K562 (cell line): Measurements from ENCODE around the gene SHB. TPM values are rescaled to one million over a fixed set of nuclear protein-coding genes. Genes with fewer than 3 reads are reported as not detected.
A peak's percentile ranks its signal among the peaks of the same experiment; 100 is the strongest.

Source experiments
- CCNT2 ChIP-seq: IDR thresholded peaks from 2 replicates; pipeline ENCODE4 v1.6.1; 2011; ENCODE audit warnings: borderline replicate concordance, low read depth, mild to moderate bottlenecking, moderate library complexity, mixed read lengths, low read length; ENCODE audit not compliant: insufficient read length; ENCODE audit errors: extremely low read depth
- CXXC5 ChIP-seq: fragments of 250-450 bp; sonication (Bioruptor Pico); IDR thresholded peaks from 2 replicates; pipeline ENCODE4 v1.8.0; 2022; ENCODE audit warnings: inconsistent platforms, mild to moderate bottlenecking, moderate library complexity
- DMBX1 ChIP-seq: fragments of 250-450 bp; sonication (Bioruptor Pico); IDR thresholded peaks from 2 replicates; pipeline ENCODE4 v1.8.0; 2022; ENCODE audit warnings: inconsistent platforms, mild to moderate bottlenecking, moderate library complexity, borderline replicate concordance
- E2F3 ChIP-seq: fragments of 250-450 bp; sonication (Bioruptor Pico); IDR thresholded peaks from 2 replicates; pipeline ENCODE4 v1.4.0; 2020; ENCODE audit warnings: mild to moderate bottlenecking
- FOS ChIP-seq: IDR thresholded peaks from 3 replicates; pipeline ENCODE4 v1.6.1; 2011; ENCODE audit not compliant: insufficient read length; ENCODE audit errors: extremely low read depth
- GABPB2 ChIP-seq: fragments of 250-450 bp; sonication (Bioruptor Pico); conservative IDR thresholded peaks from 2 replicates; pipeline ENCODE4 v1.5.1; 2021; ENCODE audit warnings: mild to moderate bottlenecking
- GATAD2A ChIP-seq: fragments of 450-650 bp; IDR thresholded peaks from 2 replicates; pipeline ENCODE4 v1.6.1; 2017
- KHSRP ChIP-seq: fragments of 450-650 bp; IDR thresholded peaks from 2 replicates; pipeline ENCODE4 v1.6.1; 2017
- MECOM ChIP-seq: fragments of 250-450 bp; sonication (Bioruptor Pico); IDR thresholded peaks from 2 replicates; pipeline ENCODE4 v1.8.0; 2022; ENCODE audit warnings: inconsistent platforms
- MEIS2 ChIP-seq: fragments of 450-650 bp; IDR thresholded peaks from 2 replicates; pipeline ENCODE4 v1.6.1; 2014; ENCODE audit warnings: mild to moderate bottlenecking; ENCODE audit not compliant: partially characterized antibody
- NR2F6 ChIP-seq: fragments of 450-650 bp; formaldehyde crosslinking; IDR thresholded peaks from 2 replicates; pipeline ENCODE4 v1.4.0; 2020; ENCODE audit warnings: mild to moderate bottlenecking
- NR3C1 ChIP-seq: sonication (generic); formaldehyde crosslinking; IDR thresholded peaks from 2 replicates; pipeline ENCODE4 v1.8.1; 2022; ENCODE audit warnings: missing genetic modification reagents
- PHF8 ChIP-seq: fragments of 200-600 bp; sonication (generic); IDR thresholded peaks from 2 replicates; pipeline ENCODE4 v1.6.1; 2012; ENCODE audit warnings: mixed run types, mild to moderate bottlenecking, inconsistent platforms, low read length, moderate library complexity, borderline replicate concordance
- POLR2G ChIP-seq: fragments of 200-400 bp; formaldehyde crosslinking; IDR thresholded peaks from 2 replicates; pipeline ENCODE4 v1.6.1; 2017; ENCODE audit warnings: low read depth, mild to moderate bottlenecking, antibody characterized with exemption, low read length, moderate library complexity
- POLR2H ChIP-seq: IDR thresholded peaks from 2 replicates; pipeline ENCODE4 v1.6.1; 2016; ENCODE audit warnings: missing genetic modification characterization, low read depth, mild to moderate bottlenecking, control low read depth, missing compliant biosample characterization, moderate library complexity
- TAL1 ChIP-seq: fragments of 450-650 bp; IDR thresholded peaks from 2 replicates; pipeline ENCODE4 v1.6.1; 2016; ENCODE audit warnings: mild to moderate bottlenecking
- ZC3H11A ChIP-seq: IDR thresholded peaks from 2 replicates; pipeline ENCODE4 v1.6.1; 2012; ENCODE audit warnings: low read depth, low read length, improper control_type of control experiment
- ZEB2 ChIP-seq: fragments of 450-650 bp; IDR thresholded peaks from 2 replicates; pipeline ENCODE4 v1.6.1; 2016
- ZFP36 ChIP-seq: fragments of 150-350 bp; IDR thresholded peaks from 2 replicates; pipeline ENCODE4 v1.6.1; 2018; ENCODE audit warnings: low read length, low read depth; ENCODE audit not compliant: partially characterized antibody
- ZNF583 ChIP-seq: fragments of 250-450 bp; sonication (Bioruptor Pico); IDR thresholded peaks from 2 replicates; pipeline ENCODE4 v1.4.0; 2020
- ZNF589 ChIP-seq: fragments of 200-800 bp; sonication (Bioruptor generic); IDR thresholded peaks from 2 replicates; pipeline ENCODE4 v1.6.1; 2016; ENCODE audit warnings: low read depth, missing genetic modification characterization, missing compliant biosample characterization
- ZNF780A ChIP-seq: fragments of 250-450 bp; sonication (Bioruptor Pico); IDR thresholded peaks from 2 replicates; pipeline ENCODE4 v1.5.0; 2021; ENCODE audit warnings: mild to moderate bottlenecking
- polyA plus RNA-seq, 8 experiments: library from polyadenylated mRNA; depleted of rRNA in 4 of 8; stranded (reverse) in 5 of 8; unstranded in 3 of 8; fragments of >200 nt; fragmentation: Nextera tagmentation in 2 of 8; fragmentation: Illumina TruSeq in 1 of 8; extraction: Ambion mirVana in 2 of 8; extraction: Trizol in 1 of 8; gene quantifications; 2 replicates each; pipeline versions ENCODE4 v1.2.1 to v1.2.3, GENCODE V29; 2011 to 2014; ENCODE audit warnings: inconsistent platforms in 1 of 8, missing spikeins in 1 of 8
- total RNA-seq, 7 experiments: library from RNA; depleted of rRNA in 6 of 7; stranded (reverse); fragments of >200 nt in 6 of 7; fragmentation: Illumina TruSeq in 2 of 7; extraction: Trizol in 2 of 7; gene quantifications; 2 replicates each; pipeline versions ENCODE4 v1.2.1 to v1.2.3, GENCODE V29; 2011 to 2021; ENCODE audit warnings: low replicate concordance in 1 of 7
- TF ChIP-seq, protein P1 (sequence below), 2 experiments: fragments of 200-800 bp in 1 of 2; sonication (Bioruptor generic) in 1 of 2; sonication (generic) in 1 of 2; formaldehyde crosslinking in 1 of 2; IDR thresholded peaks in 1 of 2; conservative IDR thresholded peaks in 1 of 2; 2 replicates each; pipeline versions ENCODE4 v1.5.0 to v1.6.1; 2016 to 2020; ENCODE audit warnings: missing compliant biosample characterization in 1 of 2, missing genetic modification characterization in 1 of 2, missing genetic modification reagents in 1 of 2
- TF ChIP-seq, protein P2 (sequence below): fragments of 450-650 bp; IDR thresholded peaks from 2 replicates; pipeline ENCODE4 v1.6.1; 2017; ENCODE audit warnings: antibody characterized with exemption
- TF ChIP-seq, protein P3 (sequence below): fragments of 200-400 bp; formaldehyde crosslinking; IDR thresholded peaks from 2 replicates; pipeline ENCODE4 v1.6.1; 2017; ENCODE audit warnings: mild to moderate bottlenecking, low read depth, low read length, moderate library complexity

The SHB gene
- total and polyA plus RNA-seq, 9 of the 15 experiments (the other 6 are each of a cell fraction or from before 2014, with no cell fraction given): 0.78 to 16.0 (median 5.3) TPM

DNA sequence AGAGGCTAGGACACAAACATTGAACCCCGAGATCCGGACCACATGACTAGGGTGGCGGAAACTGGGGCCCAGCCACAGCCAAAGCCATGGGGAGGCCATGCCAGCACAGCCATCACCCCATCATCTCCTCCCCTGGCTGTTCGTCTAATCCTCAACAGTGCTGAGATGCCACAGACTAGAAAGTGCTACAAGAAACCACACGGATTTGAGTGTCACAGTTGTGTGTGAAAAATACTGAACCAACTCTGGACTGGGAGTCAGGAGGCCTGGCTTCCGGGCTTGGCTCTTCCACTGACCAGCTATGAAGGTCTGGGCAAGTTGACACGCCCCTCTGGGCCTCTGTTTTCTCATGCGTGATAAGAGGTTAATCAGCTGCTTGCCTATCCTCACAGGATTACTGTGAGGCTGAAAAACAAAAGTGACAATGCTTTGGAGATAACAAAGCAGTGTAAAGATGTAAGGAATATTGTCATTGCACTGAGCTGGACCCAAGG, 38.8 kb upstream of the SHB start (continued):
- TF ChIP-seq, protein P1, sequence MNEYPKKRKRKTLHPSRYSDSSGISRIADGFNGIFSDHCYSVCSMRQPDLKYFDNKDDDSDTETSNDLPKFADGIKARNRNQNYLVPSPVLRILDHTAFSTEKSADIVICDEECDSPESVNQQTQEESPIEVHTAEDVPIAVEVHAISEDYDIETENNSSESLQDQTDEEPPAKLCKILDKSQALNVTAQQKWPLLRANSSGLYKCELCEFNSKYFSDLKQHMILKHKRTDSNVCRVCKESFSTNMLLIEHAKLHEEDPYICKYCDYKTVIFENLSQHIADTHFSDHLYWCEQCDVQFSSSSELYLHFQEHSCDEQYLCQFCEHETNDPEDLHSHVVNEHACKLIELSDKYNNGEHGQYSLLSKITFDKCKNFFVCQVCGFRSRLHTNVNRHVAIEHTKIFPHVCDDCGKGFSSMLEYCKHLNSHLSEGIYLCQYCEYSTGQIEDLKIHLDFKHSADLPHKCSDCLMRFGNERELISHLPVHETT (CRISPR knock-in tag; conservative IDR thresholded peaks at IDR 0.05 in 1 of 2, IDR thresholded peaks at IDR 0.05 in 1 of 2): peak in 1 of 2 experiments; percentile 57; a peak in 2 of 4 replicates
- no peak; the same call in 1 of the 2 replicates for TF ChIP-seq DMBX1 (CRISPR knock-in tag)
- TF ChIP-seq CCNT2: no peak
- TF ChIP-seq GATAD2A: no peak
- peak; percentile 85; the same call in 1 of the 2 replicates for TF ChIP-seq ZNF583 (CRISPR knock-in tag)
- TF ChIP-seq ZEB2: no peak; the same call in 1 of the 2 replicates
- TF ChIP-seq ZC3H11A: no peak
- peak; percentile 55 for TF ChIP-seq CXXC5 (CRISPR knock-in tag)
- peak; percentile 76 for TF ChIP-seq MEIS2
- no peak for TF ChIP-seq FOS
- no peak for TF ChIP-seq NR3C1
- no peak for TF ChIP-seq ZNF780A (CRISPR knock-in tag)
- TF ChIP-seq, protein P2, sequence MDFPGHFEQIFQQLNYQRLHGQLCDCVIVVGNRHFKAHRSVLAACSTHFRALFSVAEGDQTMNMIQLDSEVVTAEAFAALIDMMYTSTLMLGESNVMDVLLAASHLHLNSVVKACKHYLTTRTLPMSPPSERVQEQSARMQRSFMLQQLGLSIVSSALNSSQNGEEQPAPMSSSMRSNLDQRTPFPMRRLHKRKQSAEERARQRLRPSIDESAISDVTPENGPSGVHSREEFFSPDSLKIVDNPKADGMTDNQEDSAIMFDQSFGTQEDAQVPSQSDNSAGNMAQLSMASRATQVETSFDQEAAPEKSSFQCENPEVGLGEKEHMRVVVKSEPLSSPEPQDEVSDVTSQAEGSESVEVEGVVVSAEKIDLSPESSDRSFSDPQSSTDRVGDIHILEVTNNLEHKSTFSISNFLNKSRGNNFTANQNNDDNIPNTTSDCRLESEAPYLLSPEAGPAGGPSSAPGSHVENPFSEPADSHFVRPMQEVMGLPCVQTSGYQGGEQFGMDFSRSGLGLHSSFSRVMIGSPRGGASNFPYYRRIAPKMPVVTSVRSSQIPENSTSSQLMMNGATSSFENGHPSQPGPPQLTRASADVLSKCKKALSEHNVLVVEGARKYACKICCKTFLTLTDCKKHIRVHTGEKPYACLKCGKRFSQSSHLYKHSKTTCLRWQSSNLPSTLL: no peak
- no peak for TF ChIP-seq GABPB2 (CRISPR knock-in tag)
- TF ChIP-seq, protein P3, sequence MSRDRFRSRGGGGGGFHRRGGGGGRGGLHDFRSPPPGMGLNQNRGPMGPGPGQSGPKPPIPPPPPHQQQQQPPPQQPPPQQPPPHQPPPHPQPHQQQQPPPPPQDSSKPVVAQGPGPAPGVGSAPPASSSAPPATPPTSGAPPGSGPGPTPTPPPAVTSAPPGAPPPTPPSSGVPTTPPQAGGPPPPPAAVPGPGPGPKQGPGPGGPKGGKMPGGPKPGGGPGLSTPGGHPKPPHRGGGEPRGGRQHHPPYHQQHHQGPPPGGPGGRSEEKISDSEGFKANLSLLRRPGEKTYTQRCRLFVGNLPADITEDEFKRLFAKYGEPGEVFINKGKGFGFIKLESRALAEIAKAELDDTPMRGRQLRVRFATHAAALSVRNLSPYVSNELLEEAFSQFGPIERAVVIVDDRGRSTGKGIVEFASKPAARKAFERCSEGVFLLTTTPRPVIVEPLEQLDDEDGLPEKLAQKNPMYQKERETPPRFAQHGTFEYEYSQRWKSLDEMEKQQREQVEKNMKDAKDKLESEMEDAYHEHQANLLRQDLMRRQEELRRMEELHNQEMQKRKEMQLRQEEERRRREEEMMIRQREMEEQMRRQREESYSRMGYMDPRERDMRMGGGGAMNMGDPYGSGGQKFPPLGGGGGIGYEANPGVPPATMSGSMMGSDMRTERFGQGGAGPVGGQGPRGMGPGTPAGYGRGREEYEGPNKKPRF: no peak
- TF ChIP-seq TAL1: peak; percentile 41; the same call in 1 of the 2 replicates
- no peak for TF ChIP-seq MECOM (CRISPR knock-in tag)
- TF ChIP-seq POLR2G: no peak
- 0 out of 2 replicates have a peak, but pooled peaks have one; percentile 67 for TF ChIP-seq E2F3
- 0 out of 2 replicates have a peak, but pooled peaks have one; percentile 31 for TF ChIP-seq ZNF589 (CRISPR knock-in tag)
- TF ChIP-seq ZFP36: no peak
- TF ChIP-seq KHSRP: no peak
- TF ChIP-seq POLR2H (tag): no peak
- TF ChIP-seq PHF8: no peak; the same call in 1 of the 2 replicates
- TF ChIP-seq NR2F6 (CRISPR knock-in tag): no peak
